ENCODE data around the gene ODF2. TPM values are rescaled to one million over a fixed set of nuclear protein-coding genes. Genes with fewer than 3 reads are reported as not detected.

ODF2 gene
- total and polyA plus RNA-seq, 2 experiments from 2014 or later: 17.5 to 26.9 TPM

DNA sequence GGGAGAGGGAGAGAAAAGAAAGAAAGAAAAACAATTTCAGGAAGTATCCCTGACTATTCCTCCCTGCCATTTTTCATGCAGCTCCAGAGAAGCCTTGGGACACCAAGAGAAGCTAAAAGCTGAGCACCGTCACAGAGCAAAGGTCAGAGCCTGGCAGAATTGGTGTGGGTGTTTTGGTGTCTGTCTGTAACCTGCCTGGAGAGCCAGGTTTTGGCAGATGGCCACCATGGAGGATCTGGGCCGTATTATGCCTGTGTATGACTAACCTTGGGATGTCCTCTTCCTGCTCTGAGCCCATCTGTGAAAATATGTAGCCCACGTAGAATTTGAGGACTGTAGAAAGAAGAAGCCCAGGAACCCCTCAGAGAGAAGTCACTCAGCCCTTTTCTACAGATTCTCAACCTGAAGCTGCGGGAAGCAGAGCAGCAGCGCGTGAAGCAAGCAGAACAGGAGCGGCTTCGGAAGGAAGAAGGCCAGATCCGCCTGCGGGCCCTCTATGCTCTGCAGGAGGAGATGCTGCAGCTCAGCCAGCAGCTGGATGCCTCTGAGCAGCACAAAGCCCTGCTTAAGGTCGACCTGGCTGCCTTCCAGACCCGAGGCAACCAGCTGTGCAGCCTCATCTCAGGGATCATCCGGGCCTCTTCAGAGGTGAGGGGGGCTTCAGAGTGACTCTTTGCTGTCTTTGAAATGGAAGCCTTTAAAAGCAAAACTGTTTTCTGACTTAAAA, 67.6 kb downstream of the ODF2 start (continued):
- TF ChIP-seq, protein P1, sequence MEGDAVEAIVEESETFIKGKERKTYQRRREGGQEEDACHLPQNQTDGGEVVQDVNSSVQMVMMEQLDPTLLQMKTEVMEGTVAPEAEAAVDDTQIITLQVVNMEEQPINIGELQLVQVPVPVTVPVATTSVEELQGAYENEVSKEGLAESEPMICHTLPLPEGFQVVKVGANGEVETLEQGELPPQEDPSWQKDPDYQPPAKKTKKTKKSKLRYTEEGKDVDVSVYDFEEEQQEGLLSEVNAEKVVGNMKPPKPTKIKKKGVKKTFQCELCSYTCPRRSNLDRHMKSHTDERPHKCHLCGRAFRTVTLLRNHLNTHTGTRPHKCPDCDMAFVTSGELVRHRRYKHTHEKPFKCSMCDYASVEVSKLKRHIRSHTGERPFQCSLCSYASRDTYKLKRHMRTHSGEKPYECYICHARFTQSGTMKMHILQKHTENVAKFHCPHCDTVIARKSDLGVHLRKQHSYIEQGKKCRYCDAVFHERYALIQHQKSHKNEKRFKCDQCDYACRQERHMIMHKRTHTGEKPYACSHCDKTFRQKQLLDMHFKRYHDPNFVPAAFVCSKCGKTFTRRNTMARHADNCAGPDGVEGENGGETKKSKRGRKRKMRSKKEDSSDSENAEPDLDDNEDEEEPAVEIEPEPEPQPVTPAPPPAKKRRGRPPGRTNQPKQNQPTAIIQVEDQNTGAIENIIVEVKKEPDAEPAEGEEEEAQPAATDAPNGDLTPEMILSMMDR (conservative IDR thresholded peaks at IDR 0.05; ENCODE audit: low read depth in 2 of 2): no peak
- TF ChIP-seq, protein P2, sequence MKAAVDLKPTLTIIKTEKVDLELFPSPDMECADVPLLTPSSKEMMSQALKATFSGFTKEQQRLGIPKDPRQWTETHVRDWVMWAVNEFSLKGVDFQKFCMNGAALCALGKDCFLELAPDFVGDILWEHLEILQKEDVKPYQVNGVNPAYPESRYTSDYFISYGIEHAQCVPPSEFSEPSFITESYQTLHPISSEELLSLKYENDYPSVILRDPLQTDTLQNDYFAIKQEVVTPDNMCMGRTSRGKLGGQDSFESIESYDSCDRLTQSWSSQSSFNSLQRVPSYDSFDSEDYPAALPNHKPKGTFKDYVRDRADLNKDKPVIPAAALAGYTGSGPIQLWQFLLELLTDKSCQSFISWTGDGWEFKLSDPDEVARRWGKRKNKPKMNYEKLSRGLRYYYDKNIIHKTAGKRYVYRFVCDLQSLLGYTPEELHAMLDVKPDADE (IDR thresholded peaks at IDR 0.05): no peak
- TF ChIP-seq ZNF114 (CRISPR knock-in tag; IDR thresholded peaks at IDR 0.05): no peak
- TF ChIP-seq EZH2phosphoT487 (IDR thresholded peaks at IDR 0.05; ENCODE audit: unreplicated experiment): no peak
- TF ChIP-seq ZNF331 (CRISPR knock-in tag; IDR thresholded peaks at IDR 0.05; ENCODE audit: low read depth): no peak
- TF ChIP-seq NANOG (IDR thresholded peaks at IDR 0.05; ENCODE audit: borderline replicate concordance): no peak
- no peak for TF ChIP-seq EZH2 (IDR thresholded peaks at IDR 0.05; ENCODE audit: low read depth, unreplicated experiment)
- TF ChIP-seq CREB1 (CRISPR knock-in tag; IDR thresholded peaks at IDR 0.05; ENCODE audit: low read depth): no peak
- TF ChIP-seq, protein P3, sequence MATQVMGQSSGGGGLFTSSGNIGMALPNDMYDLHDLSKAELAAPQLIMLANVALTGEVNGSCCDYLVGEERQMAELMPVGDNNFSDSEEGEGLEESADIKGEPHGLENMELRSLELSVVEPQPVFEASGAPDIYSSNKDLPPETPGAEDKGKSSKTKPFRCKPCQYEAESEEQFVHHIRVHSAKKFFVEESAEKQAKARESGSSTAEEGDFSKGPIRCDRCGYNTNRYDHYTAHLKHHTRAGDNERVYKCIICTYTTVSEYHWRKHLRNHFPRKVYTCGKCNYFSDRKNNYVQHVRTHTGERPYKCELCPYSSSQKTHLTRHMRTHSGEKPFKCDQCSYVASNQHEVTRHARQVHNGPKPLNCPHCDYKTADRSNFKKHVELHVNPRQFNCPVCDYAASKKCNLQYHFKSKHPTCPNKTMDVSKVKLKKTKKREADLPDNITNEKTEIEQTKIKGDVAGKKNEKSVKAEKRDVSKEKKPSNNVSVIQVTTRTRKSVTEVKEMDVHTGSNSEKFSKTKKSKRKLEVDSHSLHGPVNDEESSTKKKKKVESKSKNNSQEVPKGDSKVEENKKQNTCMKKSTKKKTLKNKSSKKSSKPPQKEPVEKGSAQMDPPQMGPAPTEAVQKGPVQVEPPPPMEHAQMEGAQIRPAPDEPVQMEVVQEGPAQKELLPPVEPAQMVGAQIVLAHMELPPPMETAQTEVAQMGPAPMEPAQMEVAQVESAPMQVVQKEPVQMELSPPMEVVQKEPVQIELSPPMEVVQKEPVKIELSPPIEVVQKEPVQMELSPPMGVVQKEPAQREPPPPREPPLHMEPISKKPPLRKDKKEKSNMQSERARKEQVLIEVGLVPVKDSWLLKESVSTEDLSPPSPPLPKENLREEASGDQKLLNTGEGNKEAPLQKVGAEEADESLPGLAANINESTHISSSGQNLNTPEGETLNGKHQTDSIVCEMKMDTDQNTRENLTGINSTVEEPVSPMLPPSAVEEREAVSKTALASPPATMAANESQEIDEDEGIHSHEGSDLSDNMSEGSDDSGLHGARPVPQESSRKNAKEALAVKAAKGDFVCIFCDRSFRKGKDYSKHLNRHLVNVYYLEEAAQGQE (IDR thresholded peaks at IDR 0.05; ENCODE audit: unreplicated experiment): no peak

DNA sequence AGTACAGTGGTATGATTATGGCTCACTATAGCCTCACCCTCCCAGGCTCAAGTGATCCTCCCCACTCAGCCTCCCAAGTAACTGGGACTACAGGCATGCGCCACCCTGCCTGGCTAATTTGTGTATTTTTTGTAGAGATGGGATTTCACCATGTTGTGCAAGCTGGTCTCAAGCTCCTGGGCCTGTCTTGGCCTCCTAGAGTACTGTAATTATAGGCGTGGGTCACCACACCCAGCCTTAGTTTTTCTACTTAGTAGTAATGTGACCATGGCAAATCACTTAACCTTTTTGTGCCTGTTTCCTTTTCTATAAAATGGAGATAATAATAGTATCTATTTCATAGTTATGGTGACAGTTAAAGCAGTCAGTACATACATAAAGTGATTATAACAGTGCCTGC, 70.9 kb downstream of the ODF2 start:
- H3K27me3 Mint-ChIP-seq (ENCODE audit: insufficient read depth, low read depth, poor library complexity): no peaks in the 10 kb centered on the region
- H3K79me2 ChIP-seq (replicated peaks; ENCODE audit: insufficient read depth): no peaks in the 10 kb centered on the region
- no peaks in the 10 kb centered on the region for H4K20me1 ChIP-seq (replicated peaks; ENCODE audit: insufficient read depth)
- H3K9me3 Mint-ChIP-seq: no peaks in the 10 kb centered on the region
- no peaks in the 10 kb centered on the region for H3K9me2 ChIP-seq (ENCODE audit: insufficient read depth)
- H3K36me3 Mint-ChIP-seq (ENCODE audit: low read depth): peaks cover 15% of the 10 kb centered on the region
- peaks cover 19% of the 10 kb centered on the region; the same call in 1 of the 2 replicates for H3K36me3 ChIP-seq (ENCODE audit: insufficient read depth)
- DNase-seq (ENCODE audit: low spot score): no peak
- H3K4me2 ChIP-seq: no peak overlapping the region
- no peaks in the 10 kb centered on the region for H3K4me1 Mint-ChIP-seq
- no peak overlapping the region for H3K27ac Mint-ChIP-seq
- no peak for ATAC-seq
- no peak overlapping the region for H3K4me3 Mint-ChIP-seq
- no peaks in the 10 kb centered on the region for H3K27me3 ChIP-seq (ENCODE audit: insufficient read depth)
- H3K4me1 ChIP-seq (ENCODE audit: insufficient read depth): no peaks in the 10 kb centered on the region
- H3F3A ChIP-seq (replicated peaks; ENCODE audit: low read depth): 0 out of 2 replicates have a peak, but pooled peaks cover 4% of the 10 kb centered on the region
- H2AFZ ChIP-seq: no peak overlapping the region
- H3K27ac ChIP-seq (ENCODE audit: low read depth): no peak overlapping the region
- H3K4me3 ChIP-seq: no peak overlapping the region
- TF ChIP-seq, protein P1 (conservative IDR thresholded peaks at IDR 0.05; ENCODE audit: low read depth in 2 of 2): no peak
- TF ChIP-seq ZNF114 (CRISPR knock-in tag; IDR thresholded peaks at IDR 0.05) (no peak), JUNB (IDR thresholded peaks at IDR 0.05; ENCODE audit: unreplicated experiment) (no peak), CREB1 (CRISPR knock-in tag; IDR thresholded peaks at IDR 0.05; ENCODE audit: low read depth) (no peak)

Data from GM23338 (cell line).